ENCODE results near the gene PLCB4. TPM values are rescaled to one million over a fixed set of nuclear protein-coding genes. Genes with fewer than 3 reads are reported as not detected.

Gene PLCB4
- total and polyA plus RNA-seq, 7 donors, result 9.7 to 21.0 (median 12.4) TPM

- TF ChIP-seq EP300 (IDR thresholded peaks at IDR 0.05) (no peak), CTCF (IDR thresholded peaks at IDR 0.05) (no peak), POLR2A (IDR thresholded peaks at IDR 0.05) (no peak), POLR2AphosphoS5 (IDR thresholded peaks at IDR 0.05) (no peak)
- H3K4me3 ChIP-seq, result no peak overlapping the region
- 11 to 51% methylated on average over 1 of the region's 1 CpG for WGBS, 2 donors
Measured at GRCh38 chr20:9302091-9302462, 233.2 kb downstream of the PLCB4 start.

DNA sequence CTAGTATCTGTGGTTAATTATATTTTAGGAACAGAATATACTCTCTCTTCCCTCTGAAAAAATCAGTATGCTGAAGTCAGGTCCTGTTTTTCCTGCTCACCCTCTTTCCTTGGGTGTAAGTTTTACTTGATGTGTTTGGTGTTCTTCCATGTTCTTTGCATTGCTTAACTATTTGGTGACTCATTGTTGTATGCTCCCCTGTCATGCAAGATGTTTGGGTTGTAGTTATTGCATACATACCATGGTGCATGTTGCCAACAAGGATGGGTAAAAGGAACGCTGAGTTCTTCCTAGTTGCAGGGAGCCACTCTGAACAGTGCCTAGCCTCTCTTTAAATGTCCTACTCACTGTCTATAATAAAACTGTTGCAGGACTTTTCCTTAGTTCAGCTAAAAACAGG, 237.6 kb downstream of the PLCB4 start:
- no peaks in the 10 kb centered on the region for H3K27me3 ChIP-seq
- WGBS, 2 donors, result 71 to 76% methylated on average over 1 of the region's 1 CpG

More at GRCh38 chr20:9302091-9302462, 233.2 kb downstream of the PLCB4 start:
- H3K27ac ChIP-seq, result peak overlapping the region in 1 of 4 donors; percentile 7
- no peaks in the 10 kb centered on the region for H3K36me3 ChIP-seq
- no peak for DNase-seq
- peaks cover 0 to 20% (median 7%) of the 10 kb centered on the region in 4 donors for H3K4me1 ChIP-seq
- intact Hi-C loops (cut with DNase I), result no loop called here
- no peaks in the 10 kb centered on the region for H3K9me3 ChIP-seq
- no peaks in the 10 kb centered on the region for H3K27me3 ChIP-seq

DNA sequence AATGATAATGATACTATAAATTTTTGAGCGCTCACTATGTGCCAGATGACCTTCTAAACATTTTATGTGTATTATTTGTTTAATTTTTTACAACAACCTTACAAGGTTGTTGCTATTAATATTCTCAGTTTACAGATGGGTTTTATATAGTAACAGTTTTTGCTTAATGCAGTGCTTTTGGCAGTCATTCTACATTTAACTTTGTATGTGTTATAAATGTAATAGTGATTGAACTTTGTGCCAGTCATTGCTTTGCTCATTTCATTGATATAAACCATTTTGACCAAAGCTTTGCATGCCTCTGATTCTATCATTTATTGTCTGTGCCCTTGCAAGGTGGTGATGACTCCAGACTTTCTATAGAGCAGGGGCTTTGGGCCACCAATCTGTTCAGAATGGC, 239.2 kb downstream of the PLCB4 start:
- no peaks in the 10 kb centered on the region for H3K4me1 ChIP-seq
- intact Hi-C loops (cut with DNase I), result no loop called here
- no peak overlapping the region for H3K27ac ChIP-seq
- no peaks in the 10 kb centered on the region for H3K9me3 ChIP-seq
- no peak overlapping the region for H3K4me3 ChIP-seq
- 89 to 97% methylated on average over 1 of the region's 1 CpG for WGBS, 2 donors
- H3K27me3 ChIP-seq, result no peaks in the 10 kb centered on the region
- no peak for DNase-seq
- TF ChIP-seq EP300 (IDR thresholded peaks at IDR 0.05) (no peak), CTCF (IDR thresholded peaks at IDR 0.05) (no peak), POLR2A (IDR thresholded peaks at IDR 0.05) (no peak), POLR2AphosphoS5 (IDR thresholded peaks at IDR 0.05) (no peak)
- H3K36me3 ChIP-seq, result no peaks in the 10 kb centered on the region

More for the DNA sequence above, 237.6 kb downstream of the PLCB4 start:
- DNase-seq, result no peak
- Histone ChIP-seq H3K4me1 (peaks cover 0 to 9% (median 6%) of the 10 kb centered on the region in 4 donors), H3K9me3 (no peaks in the 10 kb centered on the region), H3K36me3 (no peaks in the 10 kb centered on the region), H3K4me3 (no peak overlapping the region), H3K27ac (no peak overlapping the region)
- no peak for TF ChIP-seq POLR2A (IDR thresholded peaks at IDR 0.05)
- no peak for TF ChIP-seq POLR2AphosphoS5 (IDR thresholded peaks at IDR 0.05)
- no peak for TF ChIP-seq EP300 (IDR thresholded peaks at IDR 0.05)
- no peak for TF ChIP-seq CTCF (IDR thresholded peaks at IDR 0.05)
- intact Hi-C loops (cut with DNase I), result no loop called here

DNA sequence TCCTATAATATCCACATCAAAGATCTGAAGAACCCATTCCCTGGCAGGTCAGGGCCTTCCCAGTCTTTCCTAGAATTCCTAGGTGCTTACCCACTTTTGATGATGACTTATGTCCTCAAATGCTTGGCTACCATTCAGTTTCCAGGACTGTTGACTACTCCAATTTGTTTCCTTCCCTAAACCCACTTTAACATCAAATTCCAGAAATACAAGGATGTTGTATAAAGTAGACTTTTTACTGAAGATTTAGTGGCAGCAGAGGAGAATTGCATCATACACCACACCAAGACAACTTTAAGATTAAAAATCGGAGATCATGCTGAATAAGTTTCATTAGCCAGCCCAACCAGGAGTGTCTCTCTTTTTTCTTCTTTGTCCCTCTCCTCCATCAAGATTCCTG, 242.2 kb downstream of the PLCB4 start:
- Histone ChIP-seq H3K27me3 (no peaks in the 10 kb centered on the region), H3K4me3 (no peak overlapping the region), H3K9me3 (no peaks in the 10 kb centered on the region), H3K36me3 (no peaks in the 10 kb centered on the region), H3K4me1 (no peaks in the 10 kb centered on the region), H3K27ac (no peak overlapping the region)
- no peak for DNase-seq
- WGBS, 2 donors, result 81 to 87% methylated on average over 1 of the region's 1 CpG
- intact Hi-C loops (cut with DNase I), result no loop called here
- TF ChIP-seq CTCF (IDR thresholded peaks at IDR 0.05) (no peak), EP300 (IDR thresholded peaks at IDR 0.05) (no peak), POLR2A (IDR thresholded peaks at IDR 0.05) (no peak), POLR2AphosphoS5 (IDR thresholded peaks at IDR 0.05) (no peak)
